BE2C (cell line): Measurements from ENCODE around the gene SLC45A2.
"Not testable (repeated sequence)": the region's sequence is repeated elsewhere in the genome, so short reads cannot be mapped to it uniquely, and the experiment has no call there.

Experiments used
- DNase-seq: peaks from one replicate; pipeline ENCODE4 v3.0.0-alpha.2; 2020
- H3K27me3 ChIP-seq: fragments of 250-450 bp; sonication (Bioruptor Pico); 2 replicates; pipeline ENCODE4 v1.5.1; 2020; ENCODE audit warnings: mild to moderate bottlenecking
- H3K36me3 ChIP-seq: fragments of 250-450 bp; sonication (Bioruptor Pico); 2 replicates; pipeline ENCODE4 v1.5.1; 2020; ENCODE audit warnings: mild to moderate bottlenecking
- H3K4me1 ChIP-seq: fragments of 250-450 bp; sonication (Bioruptor Pico); 2 replicates; pipeline ENCODE4 v1.5.1; 2020
- H3K4me3 ChIP-seq: 2 replicates; pipeline ENCODE4 v1.5.1; 2011; ENCODE audit warnings: low read depth, low read length
- H3K9me3 ChIP-seq: fragments of 250-450 bp; sonication (Bioruptor Pico); 2 replicates; pipeline ENCODE4 v1.5.1; 2020
- TF ChIP-seq, protein P1 (sequence below): IDR thresholded peaks from 2 replicates; pipeline ENCODE4 v1.5.1; 2012; ENCODE audit warnings: mild to moderate bottlenecking, low read depth, low read length

SLC45A2 gene

DNA sequence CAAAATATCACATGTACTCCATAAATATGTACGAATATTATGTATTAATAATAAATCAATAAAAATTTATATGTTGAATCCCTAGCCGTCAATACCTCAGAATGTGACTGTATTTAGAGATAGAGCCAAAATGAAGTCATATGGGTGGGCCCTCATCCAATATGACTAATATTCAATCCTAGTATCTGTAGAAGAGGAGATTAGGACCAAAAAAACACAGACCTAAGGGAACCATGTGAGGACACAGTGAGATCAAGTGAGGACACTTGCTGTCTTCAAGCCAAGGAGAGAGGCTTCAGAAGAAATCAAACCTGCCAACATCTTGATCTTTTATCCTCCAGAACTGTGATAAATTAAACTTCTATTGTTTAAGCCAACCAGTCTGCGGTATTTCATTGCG is 27.0 kb upstream of the SLC45A2 start:
- Histone ChIP-seq H3K36me3 (no peaks in the 10 kb centered on the region), H3K9me3 (no peaks in the 10 kb centered on the region), H3K4me3 (no peak overlapping the region), H3K4me1 (no peaks in the 10 kb centered on the region), H3K27me3 (no peaks in the 10 kb centered on the region; the same call in 1 of the 2 replicates)
- DNase-seq = no peak
- TF ChIP-seq, protein P1, sequence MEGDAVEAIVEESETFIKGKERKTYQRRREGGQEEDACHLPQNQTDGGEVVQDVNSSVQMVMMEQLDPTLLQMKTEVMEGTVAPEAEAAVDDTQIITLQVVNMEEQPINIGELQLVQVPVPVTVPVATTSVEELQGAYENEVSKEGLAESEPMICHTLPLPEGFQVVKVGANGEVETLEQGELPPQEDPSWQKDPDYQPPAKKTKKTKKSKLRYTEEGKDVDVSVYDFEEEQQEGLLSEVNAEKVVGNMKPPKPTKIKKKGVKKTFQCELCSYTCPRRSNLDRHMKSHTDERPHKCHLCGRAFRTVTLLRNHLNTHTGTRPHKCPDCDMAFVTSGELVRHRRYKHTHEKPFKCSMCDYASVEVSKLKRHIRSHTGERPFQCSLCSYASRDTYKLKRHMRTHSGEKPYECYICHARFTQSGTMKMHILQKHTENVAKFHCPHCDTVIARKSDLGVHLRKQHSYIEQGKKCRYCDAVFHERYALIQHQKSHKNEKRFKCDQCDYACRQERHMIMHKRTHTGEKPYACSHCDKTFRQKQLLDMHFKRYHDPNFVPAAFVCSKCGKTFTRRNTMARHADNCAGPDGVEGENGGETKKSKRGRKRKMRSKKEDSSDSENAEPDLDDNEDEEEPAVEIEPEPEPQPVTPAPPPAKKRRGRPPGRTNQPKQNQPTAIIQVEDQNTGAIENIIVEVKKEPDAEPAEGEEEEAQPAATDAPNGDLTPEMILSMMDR = no peak

DNA sequence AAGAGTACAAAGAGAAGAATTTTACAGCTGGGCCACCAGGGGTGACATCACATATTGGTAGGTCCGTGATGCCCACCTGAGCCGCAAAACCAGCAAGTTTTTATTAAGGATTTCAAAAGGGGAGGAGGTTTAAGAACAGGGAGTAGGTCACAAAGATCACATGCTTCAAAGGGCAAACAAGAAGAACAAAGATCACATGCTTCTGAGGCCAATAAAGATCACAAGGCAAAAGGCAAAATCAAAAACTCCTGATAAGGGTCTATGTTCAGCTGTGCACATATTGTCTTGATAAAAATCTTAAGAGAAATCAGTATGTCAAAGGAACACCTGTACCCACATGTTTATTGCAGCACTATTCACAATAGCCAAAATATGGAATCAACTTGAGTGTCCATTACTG is 25.7 kb upstream of the SLC45A2 start:
- not testable (repeated sequence) for DNase-seq, H3K9me3 ChIP-seq, H3K4me3 ChIP-seq, H3K36me3 ChIP-seq, H3K4me1 ChIP-seq, H3K27me3 ChIP-seq

DNA sequence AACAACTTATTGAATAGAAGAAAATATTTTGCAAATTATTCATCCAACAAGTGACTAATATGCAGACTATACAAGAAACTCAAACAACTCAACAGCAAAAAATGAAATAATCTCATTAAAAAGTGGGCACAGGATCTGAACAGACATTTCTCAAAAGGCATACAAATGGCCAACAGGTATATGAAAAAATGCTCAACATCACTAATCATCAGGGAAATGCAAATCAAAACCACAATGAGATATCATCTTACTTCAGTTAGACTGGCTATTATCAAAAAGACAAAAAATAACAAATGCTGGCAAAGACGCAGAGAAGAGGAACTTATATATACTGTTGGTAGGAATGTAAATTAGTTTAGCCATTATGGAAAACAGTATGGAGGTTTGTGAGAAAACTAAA is 25.1 kb upstream of the SLC45A2 start:
- Histone ChIP-seq H3K4me3 (no peak overlapping the region), H3K36me3 (no peaks in the 10 kb centered on the region), H3K9me3 (no peaks in the 10 kb centered on the region), H3K4me1 (no peaks in the 10 kb centered on the region), H3K27me3 (no peaks in the 10 kb centered on the region; the same call in 1 of the 2 replicates)
- TF ChIP-seq, protein P1 = no peak
- DNase-seq = no peak

DNA sequence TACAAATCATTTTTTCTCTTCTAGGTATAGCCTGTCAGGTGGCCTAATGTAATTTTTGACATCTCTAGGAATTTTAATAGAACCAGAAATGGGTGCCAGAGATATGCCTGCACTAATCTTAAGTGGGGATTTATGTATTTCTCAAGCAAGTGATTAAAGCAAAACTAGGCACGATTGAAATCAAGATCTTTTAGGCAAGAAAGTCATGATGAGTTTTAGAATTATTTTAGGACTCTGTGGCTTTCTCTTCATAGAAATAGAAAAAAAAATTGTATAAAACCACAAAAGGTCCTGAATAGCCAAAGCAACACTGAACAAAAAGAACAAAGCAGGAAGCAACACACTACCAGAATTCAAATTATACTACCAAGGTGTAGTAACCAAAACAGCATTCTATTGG is 24.3 kb upstream of the SLC45A2 start:
- TF ChIP-seq, protein P1 = no peak
- peak overlapping the region; percentile 93 for H3K4me3 ChIP-seq
- DNase-seq = no peak

DNA sequence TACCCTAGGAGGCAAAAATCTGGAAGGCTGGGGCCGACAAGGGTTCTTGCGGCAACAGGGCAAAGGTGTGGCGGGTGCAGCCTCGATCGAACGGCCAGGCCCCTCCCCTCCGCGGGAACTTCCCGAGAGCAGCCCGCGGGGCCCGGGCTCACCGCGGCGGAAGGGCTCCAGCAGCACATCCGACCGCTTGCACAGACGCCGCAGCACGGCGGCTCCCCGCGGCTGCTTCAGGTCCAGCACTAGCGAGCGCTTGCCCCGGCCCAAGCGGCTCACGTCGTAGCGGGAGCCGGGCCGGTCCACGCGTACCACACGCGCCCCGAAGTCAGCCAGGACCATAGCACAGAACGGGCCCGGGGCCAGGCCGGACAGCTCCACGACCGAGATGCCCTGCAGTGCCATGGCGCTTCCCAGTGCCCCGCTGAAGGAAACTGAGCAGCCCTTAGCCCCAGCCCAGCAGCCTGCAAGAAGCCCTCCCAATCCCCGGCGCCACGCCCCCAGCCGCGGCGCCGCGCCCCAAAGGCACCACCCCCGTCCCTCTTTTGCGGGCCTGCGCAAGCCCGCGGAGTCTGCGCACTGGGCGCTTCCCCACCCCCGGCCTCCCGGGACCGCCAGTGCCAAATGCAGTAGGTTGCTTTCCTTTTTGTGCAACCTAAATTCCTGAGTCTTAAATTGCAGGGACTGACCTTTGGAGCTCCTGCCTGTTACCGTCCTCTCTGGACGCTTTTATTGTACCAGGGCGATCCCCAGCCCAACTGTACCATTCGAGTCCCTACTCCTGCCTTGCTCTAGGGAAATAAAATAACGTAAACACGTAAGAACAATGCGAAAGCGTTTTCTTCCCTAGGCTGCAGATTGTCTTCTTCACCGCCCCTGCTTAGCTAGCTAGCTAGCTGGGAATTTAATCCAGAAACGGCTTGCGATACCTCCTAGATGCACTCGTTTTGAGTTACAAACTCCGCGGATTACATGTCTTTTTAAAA is 23.4 kb upstream of the SLC45A2 start, which contains the start of gene AMACR:
Gene AMACR (minus strand): TSS at position 430 of the 980 bp plus-strand sequence. CDS start 31 bp downstream, at position 399.
- H3K4me1 ChIP-seq = no peaks in the 10 kb centered on the region
- H3K36me3 ChIP-seq = no peaks in the 10 kb centered on the region
- H3K9me3 ChIP-seq = no peaks in the 10 kb centered on the region
- DNase-seq = peak; percentile 91
- H3K27me3 ChIP-seq = no peaks in the 10 kb centered on the region
- peak within 1 kb of the TSS; percentile 93 for H3K4me3 ChIP-seq
- TF ChIP-seq, protein P1 = no peak

More for the DNA sequence above, 24.3 kb upstream of the SLC45A2 start:
- no peaks in the 10 kb centered on the region for H3K36me3 ChIP-seq
- H3K27me3 ChIP-seq = no peaks in the 10 kb centered on the region; the same call in 1 of the 2 replicates
- H3K9me3 ChIP-seq = no peaks in the 10 kb centered on the region
- no peaks in the 10 kb centered on the region for H3K4me1 ChIP-seq

DNA sequence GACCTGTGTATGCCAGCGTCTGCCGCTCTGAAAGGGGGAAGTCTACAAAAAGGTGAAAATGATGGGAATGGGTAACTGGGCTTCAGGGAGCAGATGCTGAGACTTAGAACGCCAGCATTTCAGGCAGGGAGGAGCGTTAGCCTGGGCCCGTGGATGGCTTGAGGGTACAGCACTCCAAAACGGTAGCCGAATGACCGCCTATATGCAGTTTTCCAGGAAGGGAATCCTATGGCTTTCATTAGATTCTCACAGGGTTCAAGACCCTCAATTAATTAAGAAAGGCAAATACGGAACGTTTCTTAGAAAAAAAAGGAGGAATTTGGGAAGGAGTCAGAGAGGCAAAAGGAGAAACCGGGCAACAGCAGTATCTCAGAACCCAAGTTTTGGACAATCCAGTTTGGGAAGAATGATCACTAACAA is 22.7 kb upstream of the SLC45A2 start:
- H3K36me3 ChIP-seq = no peaks in the 10 kb centered on the region
- no peaks in the 10 kb centered on the region for H3K9me3 ChIP-seq
- no peak for DNase-seq
- TF ChIP-seq, protein P1 = no peak
- peak overlapping the region; percentile 93 for H3K4me3 ChIP-seq
- H3K27me3 ChIP-seq = no peaks in the 10 kb centered on the region
- no peaks in the 10 kb centered on the region for H3K4me1 ChIP-seq
